ENCODE measurements around the gene NHLH2.

The NHLH2 gene

GRCh38 chr1:115809847-115810246 lies 31.1 kb downstream of the NHLH2 start:
- TF ChIP-seq TAF1 (IDR thresholded peaks at IDR 0.05; ENCODE audit: borderline replicate concordance, insufficient read depth, low read length), result no peak
- no peak for TF ChIP-seq REST (IDR thresholded peaks at IDR 0.05; ENCODE audit: insufficient read depth in 1 of 2, low read depth in 2 of 2, low read length in 2 of 2)
- no peak for TF ChIP-seq FOXP2 (optimal IDR thresholded peaks at IDR 0.05; ENCODE audit: borderline replicate concordance, extremely low read depth, extremely low read length, insufficient read depth)
- no peak for TF ChIP-seq POLR2AphosphoS5 (IDR thresholded peaks at IDR 0.05; ENCODE audit: low read depth, low read length)
- no peak for TF ChIP-seq SIN3A (IDR thresholded peaks at IDR 0.05; ENCODE audit: borderline replicate concordance, insufficient read depth, low read length)

DNA sequence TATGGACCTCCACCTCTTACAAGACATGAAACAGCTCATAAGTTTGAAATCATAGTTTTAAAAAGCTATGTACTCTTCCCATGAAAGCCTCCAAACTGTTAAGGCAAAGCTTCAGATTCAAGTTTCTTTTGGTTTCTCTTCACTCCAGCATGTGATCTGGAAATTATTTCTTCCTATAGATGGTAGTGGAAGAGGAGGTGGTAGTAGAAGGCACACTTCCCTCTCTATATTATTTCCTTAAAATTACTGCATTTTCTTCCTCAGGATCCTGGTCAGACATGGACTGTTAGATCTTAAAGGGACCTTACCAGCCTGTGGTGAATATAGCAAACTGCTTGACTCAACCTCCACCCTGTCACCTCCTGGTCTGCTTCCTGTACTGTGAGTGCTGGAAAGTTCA lies 31.9 kb downstream of the NHLH2 start:
- TF ChIP-seq POLR2AphosphoS5 (IDR thresholded peaks at IDR 0.05; ENCODE audit: low read depth, low read length) (no peak), REST (IDR thresholded peaks at IDR 0.05; ENCODE audit: insufficient read depth in 1 of 2, low read depth in 2 of 2, low read length in 2 of 2) (no peak), FOXP2 (optimal IDR thresholded peaks at IDR 0.05; ENCODE audit: borderline replicate concordance, extremely low read depth, extremely low read length, insufficient read depth) (no peak), SIN3A (IDR thresholded peaks at IDR 0.05; ENCODE audit: borderline replicate concordance, insufficient read depth, low read length) (no peak), TAF1 (IDR thresholded peaks at IDR 0.05; ENCODE audit: borderline replicate concordance, insufficient read depth, low read length) (no peak)

GRCh38 chr1:115807723-115808122 lies 33.2 kb downstream of the NHLH2 start:
- TF ChIP-seq POLR2AphosphoS5 (IDR thresholded peaks at IDR 0.05; ENCODE audit: low read depth, low read length) (no peak), SIN3A (IDR thresholded peaks at IDR 0.05; ENCODE audit: borderline replicate concordance, insufficient read depth, low read length) (no peak), TAF1 (IDR thresholded peaks at IDR 0.05; ENCODE audit: borderline replicate concordance, insufficient read depth, low read length) (no peak), FOXP2 (optimal IDR thresholded peaks at IDR 0.05; ENCODE audit: borderline replicate concordance, extremely low read depth, extremely low read length, insufficient read depth) (no peak), REST (IDR thresholded peaks at IDR 0.05; ENCODE audit: insufficient read depth in 1 of 2, low read depth in 2 of 2, low read length in 2 of 2) (no peak)

- TF ChIP-seq FOXP2 (optimal IDR thresholded peaks at IDR 0.05; ENCODE audit: borderline replicate concordance, extremely low read depth, extremely low read length, insufficient read depth), result no peak
- no peak for TF ChIP-seq REST (IDR thresholded peaks at IDR 0.05; ENCODE audit: insufficient read depth in 1 of 2, low read depth in 2 of 2, low read length in 2 of 2)
- TF ChIP-seq TAF1 (IDR thresholded peaks at IDR 0.05; ENCODE audit: borderline replicate concordance, insufficient read depth, low read length), result no peak
- TF ChIP-seq POLR2AphosphoS5 (IDR thresholded peaks at IDR 0.05; ENCODE audit: low read depth, low read length), result no peak
- no peak for TF ChIP-seq SIN3A (IDR thresholded peaks at IDR 0.05; ENCODE audit: borderline replicate concordance, insufficient read depth, low read length)
These were observed 35.3 kb downstream of the NHLH2 start for GRCh38 chr1:115805597-115805996.

DNA sequence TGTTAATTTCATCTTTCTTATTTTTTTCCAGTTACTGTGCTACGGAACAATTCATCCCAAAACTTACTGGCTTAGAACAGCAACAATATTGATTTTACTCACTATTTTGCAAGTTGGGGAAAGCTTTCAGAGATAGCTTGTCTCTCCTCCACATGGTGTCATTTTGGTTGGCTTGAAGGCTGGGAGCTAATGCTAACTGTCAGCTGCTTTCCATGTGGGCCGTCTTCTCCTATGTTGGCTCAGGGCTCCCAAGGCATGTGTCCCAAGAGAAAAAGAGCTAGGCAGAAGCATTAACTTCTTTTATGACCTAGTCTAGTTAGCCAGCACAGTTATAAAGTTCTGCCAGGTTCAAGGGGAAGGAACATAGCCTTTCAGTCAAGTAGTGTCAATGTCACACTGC lies 38.5 kb downstream of the NHLH2 start:
- TF ChIP-seq POLR2AphosphoS5 (IDR thresholded peaks at IDR 0.05; ENCODE audit: low read depth, low read length) (no peak), SIN3A (IDR thresholded peaks at IDR 0.05; ENCODE audit: borderline replicate concordance, insufficient read depth, low read length) (no peak), TAF1 (IDR thresholded peaks at IDR 0.05; ENCODE audit: borderline replicate concordance, insufficient read depth, low read length) (no peak), FOXP2 (optimal IDR thresholded peaks at IDR 0.05; ENCODE audit: borderline replicate concordance, extremely low read depth, extremely low read length, insufficient read depth) (no peak), REST (IDR thresholded peaks at IDR 0.05; ENCODE audit: insufficient read depth in 1 of 2, low read depth in 2 of 2, low read length in 2 of 2) (no peak)
